Endothelial cell of umbilical vein (primary cell): ENCODE results near the gene TCF7L2. TPM values are rescaled to one million over a fixed set of nuclear protein-coding genes. Genes with fewer than 3 reads are reported as not detected.

Experiments used
- BruUV-seq: library from RNA; stranded (reverse); fragments of 400-500 nt; replicated peaks from 2 replicates; lab custom pipeline; 2021; lab: Mats Ljungman, UMichigan
- CTCF ChIA-PET: fragments of 300-600, 350-600 bp; sonication (Branson Sonifier 250); formaldehyde crosslinking; loops from one replicate; lab custom pipeline; 2021; ENCODE audit warnings: antibody characterized with exemption, inconsistent platforms; lab: Charles Lee
- POLR2A ChIA-PET: fragments of 300-600, 350-600 bp; sonication (Branson Sonifier 250); formaldehyde crosslinking; loops from one replicate; lab custom pipeline; 2021; ENCODE audit warnings: antibody characterized with exemption, inconsistent platforms; lab: Charles Lee
- DNase-seq: peaks from one replicate; pipeline ENCODE4 v3.0.0-alpha.2; 2011; ENCODE audit warnings: low read depth, low spot score
- FAIRE-seq: peaks from 2 replicates; lab custom pipeline; 2011; peaks lifted over from hg19 to GRCh38; lab: Jason Lieb, UNC
- H2AFZ ChIP-seq: 2 replicates; pipeline ENCODE4 v1.6.0; 2012; ENCODE audit warnings: low read depth, low read length, control low read depth, inconsistent platforms
- H3K27ac ChIP-seq: 2 replicates; pipeline ENCODE4 v1.5.1; 2011; ENCODE audit warnings: low read depth, mild to moderate bottlenecking, control low read depth, low read length, moderate library complexity; ENCODE audit not compliant: insufficient read depth
- H3K27me3 ChIP-seq, 2 experiments: 2 replicates each; pipeline versions ENCODE4 v1.6.0 to v1.6.1; 2011; ENCODE audit warnings: low read length in 2 of 2, mixed read lengths in 1 of 2; ENCODE audit not compliant: control insufficient read depth in 2 of 2, insufficient read depth in 2 of 2
- H3K36me3 ChIP-seq, 2 experiments: 2 replicates in 1 of 2; 3 replicates in 1 of 2; pipeline ENCODE4 v1.5.1; 2011; ENCODE audit warnings: low read length in 2 of 2, mild to moderate bottlenecking in 1 of 2, moderate library complexity in 1 of 2; ENCODE audit not compliant: control insufficient read depth in 2 of 2, insufficient read depth in 2 of 2; ENCODE audit errors: extremely low read depth in 1 of 2
- H3K4me1 ChIP-seq: 3 replicates; pipeline ENCODE4 v1.5.1; 2011; ENCODE audit warnings: mild to moderate bottlenecking, low read length; ENCODE audit not compliant: control insufficient read depth, insufficient read depth; ENCODE audit errors: extremely low read depth
- H3K4me2 ChIP-seq: 2 replicates; pipeline ENCODE4 v1.6.1; 2011; ENCODE audit warnings: low read length, control low read depth, mixed read lengths; ENCODE audit not compliant: insufficient read depth
- H3K4me3 ChIP-seq, 3 experiments: fragments of 200-600 bp in 1 of 3; sonication (generic), shearing (Covaris generic) in 1 of 3; replicated peaks in 1 of 3; 2 replicates each; pipeline ENCODE4 v1.5.1; 2011 to 2016; ENCODE audit warnings: control low read depth in 3 of 3, low read length in 3 of 3, mild to moderate bottlenecking in 2 of 3, inconsistent platforms in 1 of 3, low read depth in 1 of 3, moderate library complexity in 1 of 3; ENCODE audit not compliant: insufficient read depth in 1 of 3
- H3K79me2 ChIP-seq: 2 replicates; pipeline ENCODE4 v1.6.0; 2012; ENCODE audit warnings: low read length, inconsistent platforms; ENCODE audit not compliant: control insufficient read depth, insufficient read depth
- H3K9ac ChIP-seq: replicated peaks from 2 replicates; pipeline ENCODE3; 2011; ENCODE audit warnings: low read length, control low read depth; ENCODE audit not compliant: insufficient read depth; ENCODE audit errors: extremely low read depth
- H3K9me1 ChIP-seq: replicated peaks from 3 replicates; pipeline ENCODE4 v1.6.0; 2011; ENCODE audit warnings: mild to moderate bottlenecking, low read length; ENCODE audit not compliant: control insufficient read depth, insufficient read depth; ENCODE audit errors: extremely low read depth
- H3K9me3 ChIP-seq: replicated peaks from 2 replicates; pipeline ENCODE4 v1.5.1; 2012; ENCODE audit warnings: low read length, inconsistent platforms; ENCODE audit not compliant: control insufficient read depth, insufficient read depth
- H4K20me1 ChIP-seq: replicated peaks from 2 replicates; pipeline ENCODE3; 2011; ENCODE audit warnings: mild to moderate bottlenecking, low read length; ENCODE audit not compliant: control insufficient read depth, insufficient read depth; ENCODE audit errors: extremely low read depth
- CTCF ChIP-seq, 2 donors: IDR thresholded peaks; 1 replicate in 1 of 2; 2 replicates in 1 of 2; pipeline ENCODE4 v1.5.1; 2011; ENCODE audit warnings: low read length in 2 of 2, mild to moderate bottlenecking in 2 of 2, moderate library complexity in 2 of 2, control low read depth in 1 of 2, inconsistent platforms in 1 of 2, low read depth in 1 of 2; ENCODE audit not compliant: insufficient read depth in 1 of 2; ENCODE audit errors: extremely low read depth in 1 of 2
- EZH2 ChIP-seq: IDR thresholded peaks from 2 replicates; pipeline ENCODE4 v1.6.1; 2012; ENCODE audit warnings: borderline replicate concordance, low read depth, mild to moderate bottlenecking, moderate library complexity, low read length, inconsistent platforms; ENCODE audit not compliant: severe bottlenecking
- GATA2 ChIP-seq: IDR thresholded peaks from 2 replicates; pipeline ENCODE4 v1.7.0; 2011; ENCODE audit warnings: low read depth, mild to moderate bottlenecking, moderate library complexity, mixed read lengths, low read length; ENCODE audit not compliant: insufficient read length, insufficient read depth
- JUN ChIP-seq: IDR thresholded peaks from 2 replicates; pipeline ENCODE4 v1.6.1; 2011; ENCODE audit warnings: borderline replicate concordance, low read depth; ENCODE audit not compliant: insufficient read length, insufficient read depth
- MAX ChIP-seq: IDR thresholded peaks from 2 replicates; pipeline ENCODE4 v1.6.1; 2011; ENCODE audit not compliant: insufficient read depth, insufficient read length
- POLR2A ChIP-seq: IDR thresholded peaks from 2 replicates; pipeline ENCODE4 v1.6.1; 2012; ENCODE audit warnings: low read depth, mild to moderate bottlenecking, control low read depth, low read length
- dilution Hi-C: fragments of 300-500 bp; cut with MboI; formaldehyde crosslinking; loops from one replicate; pipeline ENCODE4 v1.15.0; 2019; ENCODE audit warnings: low sequenced_read_pairs; ENCODE audit not compliant: extremely low pct_ligation_motif_present
- intact Hi-C: fragments of 100-400 bp; cut with micrococcal nuclease; formaldehyde crosslinking; loops from one replicate; pipeline ENCODE4 v1.10.0; 2022
- polyA plus RNA-seq, 4 experiments: library from polyadenylated mRNA; depleted of rRNA in 3 of 4; stranded (reverse) in 3 of 4; unstranded in 1 of 4; fragments of >200 nt; gene quantifications; 2 replicates each; pipeline versions ENCODE4 v1.2.1 to v1.2.3, GENCODE V29; 2011 to 2012; ENCODE audit warnings: missing spikeins in 1 of 4
- total RNA-seq: library from RNA; stranded (reverse); gene quantifications from 2 replicates; pipeline ENCODE4 v1.2.3, GENCODE V29; 2021

TCF7L2 gene
- total and polyA plus RNA-seq, 2 donors (not counting 3 experiments of a cell fraction or from before 2014, with no cell fraction given) = 9.9 to 21.8 TPM

GRCh38 chr10:112990271-112990670, 40.2 kb downstream of the TCF7L2 start:
- POLR2A ChIA-PET = no interaction called here
- intact Hi-C loops = no loop called here
- Histone ChIP-seq H2AFZ (no peak overlapping the region), H3K36me3 (no peaks in the 10 kb centered on the region), H3K4me3 (no peak overlapping the region), H3K9ac (no peak overlapping the region), H3K27ac (no peak overlapping the region), H3K9me3 (no peaks in the 10 kb centered on the region), H4K20me1 (peaks cover 2% of the 10 kb centered on the region), H3K4me2 (no peak overlapping the region), H3K9me1 (no peaks in the 10 kb centered on the region), H3K4me1 (no peaks in the 10 kb centered on the region), H3K27me3 (no peaks in the 10 kb centered on the region), H3K79me2 (peaks cover 6% of the 10 kb centered on the region)
- dilution Hi-C loops = no loop called here
- BruUV-seq = no TSS peak
- no peak for FAIRE-seq
- TF ChIP-seq POLR2A = no peak
- no peak for TF ChIP-seq JUN
- no peak for TF ChIP-seq EZH2
- TF ChIP-seq MAX = no peak
- TF ChIP-seq CTCF (IDR thresholded peaks at IDR 0.05; ENCODE audit: extremely low read depth in 1 of 2, insufficient read depth in 1 of 2, low read depth in 1 of 2, low read length in 2 of 2) = no peak
- TF ChIP-seq GATA2 = no peak
- no peak for DNase-seq
- CTCF ChIA-PET = interaction anchor here (0.7 kb wide), 1 partner anchor 136 kb away, joined by 4 read pairs; no protein-coding TSS in a partner anchor
